HG03457 (cell line): Measurements from ENCODE around the gene RGS7.

ENCODE experiments used
- ATAC-seq: cut with Tn5 transposase; IDR thresholded peaks from one replicate; pipeline ENCODE4 v1.9.1; 2021; ENCODE audit warnings: moderate number of reproducible peaks; ENCODE audit not compliant: unreplicated experiment

RGS7 gene

DNA sequence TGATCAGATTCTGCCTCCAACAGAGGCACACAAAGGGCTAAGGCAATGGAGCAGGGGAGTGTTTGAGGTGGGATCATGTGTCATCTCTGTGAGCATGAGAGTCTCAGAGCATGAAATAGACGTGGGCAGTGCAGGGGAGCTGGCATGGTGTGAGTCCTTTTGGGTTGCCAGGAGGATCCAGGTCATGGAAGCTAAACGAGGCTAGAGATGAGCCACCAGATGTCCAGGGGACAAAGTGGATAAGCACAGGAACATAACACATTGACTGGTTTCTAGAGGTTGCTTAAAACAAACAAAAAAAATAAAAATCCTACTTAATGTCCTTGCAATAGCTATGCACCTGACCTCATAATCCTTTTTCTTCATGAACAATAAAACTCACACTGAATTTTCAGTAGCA lies 490.3 kb downstream of the RGS7 start:
- no peak for ATAC-seq

DNA sequence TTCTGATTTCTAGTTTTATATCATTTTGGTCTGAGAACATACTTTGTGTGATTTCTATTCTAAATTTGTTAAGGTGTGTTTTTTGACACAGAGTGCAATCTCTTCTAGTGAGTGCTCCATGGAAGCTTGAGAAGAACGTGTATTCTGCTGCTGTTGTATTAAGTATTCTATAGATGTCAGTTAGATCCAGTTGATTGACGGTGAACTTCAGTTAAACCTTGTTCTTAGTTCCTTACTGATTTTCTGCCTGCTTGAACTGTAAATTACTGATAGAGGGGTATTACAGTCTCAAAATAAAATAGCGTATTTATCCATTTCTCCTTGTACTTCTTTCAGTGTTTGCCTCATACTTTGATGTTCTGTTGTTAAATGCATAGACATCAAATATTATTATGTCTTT lies 497.0 kb downstream of the RGS7 start:
- no peak for ATAC-seq

DNA sequence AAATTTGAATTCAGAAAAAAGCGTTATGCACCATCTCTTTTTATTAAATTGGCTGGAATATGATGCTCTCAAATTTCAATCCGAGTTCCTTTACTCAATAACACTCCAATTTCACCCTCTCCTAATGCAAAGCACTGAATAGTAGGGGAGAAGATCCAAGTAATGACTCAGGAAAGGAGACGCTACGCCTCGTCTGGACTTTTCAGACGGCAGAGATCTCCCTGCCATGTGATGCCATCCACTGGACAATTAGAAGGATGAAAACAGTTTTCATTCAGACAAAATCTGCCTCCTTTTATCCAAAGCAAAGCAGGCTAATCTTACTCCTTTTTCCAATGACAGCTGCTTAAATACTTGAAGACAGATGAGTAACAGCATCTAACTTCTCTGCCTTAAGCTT lies 502.6 kb downstream of the RGS7 start:
- ATAC-seq: no peak

DNA sequence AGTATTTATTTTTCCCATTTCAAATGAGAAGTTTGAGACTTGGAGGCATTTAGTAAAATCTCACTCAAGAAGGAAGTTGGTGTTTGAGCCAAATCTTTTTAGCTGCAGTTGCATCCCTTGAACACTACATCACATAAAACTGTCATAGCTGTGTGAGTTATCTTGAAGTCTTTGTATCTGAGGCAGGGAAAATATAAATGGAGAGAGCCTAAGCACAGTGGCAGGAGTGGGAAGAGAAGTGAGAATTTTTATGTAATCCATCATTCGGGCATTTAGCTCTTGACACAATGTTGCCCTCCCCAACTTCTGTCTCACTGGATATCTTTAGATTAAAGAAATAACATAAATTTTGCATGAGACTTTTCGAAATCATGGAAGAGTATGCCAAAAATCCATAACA lies 509.7 kb downstream of the RGS7 start:
- ATAC-seq: no peak

DNA sequence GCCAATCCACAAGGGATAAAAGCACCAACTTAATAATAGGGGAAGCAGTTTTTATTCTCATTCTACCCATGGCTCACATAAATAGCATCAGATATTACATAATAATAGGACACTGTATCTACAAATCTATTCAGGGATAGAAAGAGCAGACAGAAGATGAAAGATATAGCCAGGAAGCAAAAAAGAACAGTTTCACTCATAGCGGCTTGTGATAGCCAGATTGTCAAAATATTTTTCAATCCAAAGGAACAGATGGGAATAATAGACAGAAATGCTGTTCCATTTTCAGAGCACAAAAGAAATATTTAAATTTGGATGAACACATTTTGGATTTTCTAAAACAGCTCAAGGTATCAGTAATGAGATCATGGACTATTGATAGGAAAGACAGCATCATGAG lies 512.5 kb downstream of the RGS7 start:
- no peak for ATAC-seq

DNA sequence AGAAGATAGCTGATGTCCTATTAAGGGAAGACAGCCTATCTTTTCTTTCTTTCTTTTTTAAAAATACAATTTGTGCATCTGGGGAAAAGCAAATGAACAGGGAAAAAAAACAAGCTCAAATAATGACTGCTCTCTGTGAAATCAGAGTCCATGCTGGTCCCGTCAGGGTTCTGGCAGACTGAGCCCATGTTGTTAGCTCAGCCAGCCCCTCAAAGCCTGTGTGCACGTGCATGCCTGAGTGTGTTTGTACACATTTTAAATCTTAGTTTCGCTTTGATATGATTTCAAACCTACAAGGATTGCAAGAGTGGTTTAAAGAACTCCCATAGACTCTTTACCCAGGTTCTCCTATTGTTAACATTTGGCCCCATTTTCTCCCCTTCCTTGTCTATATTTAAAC lies 513.2 kb downstream of the RGS7 start:
- ATAC-seq: no peak

DNA sequence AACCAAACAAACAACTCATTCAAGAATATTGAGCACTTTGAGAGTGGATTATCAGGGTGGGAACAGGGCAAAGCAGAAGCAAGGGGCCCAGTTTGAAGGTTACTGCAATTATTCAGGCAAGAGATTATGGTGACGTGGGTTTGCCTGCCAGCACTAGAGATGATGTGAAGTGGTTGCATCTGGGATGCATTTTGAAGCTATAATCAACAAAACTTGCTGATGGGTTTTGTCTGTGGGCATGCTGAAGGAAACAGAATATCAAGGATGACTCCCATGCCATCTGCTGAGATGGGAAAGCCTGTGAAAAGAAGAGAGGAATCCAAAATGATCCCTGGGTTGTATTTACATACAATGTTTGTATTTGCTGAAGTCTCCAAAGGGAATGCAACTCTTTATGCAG lies 520.7 kb downstream of the RGS7 start:
- no peak for ATAC-seq

DNA sequence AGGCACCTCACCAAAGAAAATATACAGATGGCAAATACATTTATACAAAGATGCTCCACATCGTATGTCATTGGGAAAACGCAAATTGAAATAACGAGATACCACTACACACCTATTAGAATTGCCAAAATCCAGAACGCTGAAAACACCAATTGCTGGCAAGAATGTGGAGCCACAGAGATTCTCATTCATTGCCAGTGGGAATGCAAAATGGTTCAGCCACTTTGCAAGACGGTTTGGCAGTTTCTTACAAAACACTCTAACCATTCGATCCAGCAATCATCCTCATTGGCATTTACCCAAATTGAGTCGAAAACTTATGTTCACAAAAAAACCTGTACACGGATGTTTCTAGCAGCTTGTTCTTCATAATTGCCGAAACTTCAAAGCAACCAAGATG lies 521.7 kb downstream of the RGS7 start:
- ATAC-seq: no peak

DNA sequence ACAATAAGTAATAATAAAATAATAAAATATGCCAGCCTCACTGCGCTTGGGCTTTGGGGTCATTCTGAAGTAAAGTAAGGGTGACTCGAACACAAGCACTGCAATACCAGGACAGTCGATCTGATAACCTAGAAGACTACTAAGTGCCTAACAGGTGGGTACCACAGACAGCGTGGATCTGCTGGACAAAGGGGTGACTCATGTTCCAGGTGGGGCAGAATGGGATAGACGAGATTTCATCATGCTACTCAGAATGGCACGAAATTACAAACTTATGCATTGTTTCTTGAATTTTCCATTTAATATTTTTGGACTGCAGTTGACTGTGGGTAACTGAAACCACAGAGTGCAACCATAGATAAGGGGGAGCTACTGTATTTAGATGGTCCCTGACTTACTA lies 523.9 kb downstream of the RGS7 start:
- no peak for ATAC-seq

DNA sequence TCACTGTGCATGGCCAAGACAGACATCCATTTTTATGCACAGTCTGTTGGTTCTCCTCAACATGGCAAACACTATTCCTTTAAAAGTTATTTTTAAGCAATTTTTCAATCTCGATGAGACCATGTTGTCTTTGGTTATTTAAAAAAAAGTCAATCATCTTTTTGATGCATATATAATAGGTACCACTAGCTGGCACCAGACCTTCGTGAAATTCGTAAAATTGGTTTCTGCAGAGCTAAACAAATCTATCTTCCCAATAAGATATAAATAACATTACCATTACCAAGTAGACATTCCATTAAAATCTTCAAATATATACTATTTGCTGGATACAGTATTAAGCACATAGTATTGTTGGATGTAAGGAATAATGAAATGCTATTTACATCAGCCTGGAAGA lies 525.1 kb downstream of the RGS7 start:
- no peak for ATAC-seq

DNA sequence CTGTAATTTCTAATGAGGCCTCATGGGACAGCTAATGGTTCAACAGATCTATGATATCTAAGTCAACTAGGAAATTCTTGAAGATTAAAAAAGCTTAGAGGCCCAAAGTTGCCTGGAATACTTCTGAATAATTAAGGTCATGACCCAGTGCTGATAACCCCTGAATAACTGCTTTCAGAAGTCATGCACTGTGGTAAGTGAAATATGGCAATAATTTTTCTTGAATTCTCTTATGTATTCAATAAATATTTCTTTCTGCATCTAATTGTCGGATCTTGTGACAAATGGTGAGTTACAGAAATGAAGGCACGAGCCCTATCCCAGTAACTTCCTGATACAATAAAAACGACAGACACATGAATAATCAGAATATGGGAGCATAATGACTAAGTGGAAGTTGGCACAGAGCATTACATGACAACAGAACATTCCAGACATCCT lies 525.8 kb downstream of the RGS7 start:
- no peak for ATAC-seq

DNA sequence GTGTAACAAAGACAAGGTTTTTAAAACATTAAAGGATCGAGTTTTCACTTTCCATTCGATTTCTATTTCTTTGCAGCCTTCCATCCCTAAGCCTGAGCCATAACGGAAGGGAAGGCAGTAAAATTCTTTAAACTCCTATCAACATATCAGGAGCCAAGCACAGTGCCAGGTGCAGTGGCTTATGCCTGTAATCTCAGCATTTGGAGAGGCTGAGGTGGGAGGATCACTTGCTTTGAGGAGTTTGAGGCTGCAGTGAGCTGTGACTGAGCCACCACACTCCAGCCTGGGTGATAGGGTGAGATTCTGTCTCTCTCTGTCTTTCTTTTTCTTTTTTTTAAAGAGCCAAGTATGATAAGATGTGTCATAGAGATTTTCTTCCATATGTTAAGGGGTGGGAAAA lies 527.5 kb downstream of the RGS7 start:
- no peak for ATAC-seq

DNA sequence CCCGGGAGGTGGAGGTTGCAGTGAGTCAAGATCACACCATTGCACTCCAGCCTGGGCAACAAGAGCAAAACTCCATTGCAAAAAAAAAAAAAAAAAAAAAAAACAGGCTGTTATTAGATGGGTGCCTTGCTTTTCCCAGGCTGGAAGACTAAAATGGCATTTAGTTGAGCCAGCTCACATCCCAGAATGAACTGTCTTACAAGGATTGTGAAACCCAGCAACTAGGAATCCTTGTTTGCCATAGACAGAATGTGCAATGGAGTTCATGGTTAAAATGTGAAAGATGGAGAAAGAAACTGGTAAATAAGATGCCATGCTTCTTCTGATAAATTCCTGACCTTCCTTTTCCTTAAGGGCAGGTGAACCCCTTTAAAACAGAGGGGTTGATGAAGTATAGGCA lies 529.2 kb downstream of the RGS7 start:
- ATAC-seq: no peak

DNA sequence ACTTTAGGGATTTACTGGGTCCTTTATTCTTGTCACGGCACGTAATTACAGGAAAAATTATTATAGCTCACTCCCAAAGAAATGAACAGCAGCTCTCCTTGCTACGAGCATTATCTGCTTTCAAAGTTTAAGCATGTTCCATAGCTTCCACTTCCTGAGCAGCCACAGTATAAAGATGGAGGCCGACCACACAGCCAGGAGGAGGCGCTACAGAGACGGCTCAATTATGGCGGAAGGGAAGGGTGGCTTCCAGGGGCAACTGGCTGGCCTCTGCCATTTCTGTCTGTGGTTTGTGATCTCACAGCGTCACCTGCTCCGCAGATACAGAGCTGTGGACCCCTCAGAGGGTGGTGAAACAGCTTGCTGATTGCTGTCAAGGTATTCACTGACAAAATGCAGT lies 532.8 kb downstream of the RGS7 start:
- no peak for ATAC-seq

DNA sequence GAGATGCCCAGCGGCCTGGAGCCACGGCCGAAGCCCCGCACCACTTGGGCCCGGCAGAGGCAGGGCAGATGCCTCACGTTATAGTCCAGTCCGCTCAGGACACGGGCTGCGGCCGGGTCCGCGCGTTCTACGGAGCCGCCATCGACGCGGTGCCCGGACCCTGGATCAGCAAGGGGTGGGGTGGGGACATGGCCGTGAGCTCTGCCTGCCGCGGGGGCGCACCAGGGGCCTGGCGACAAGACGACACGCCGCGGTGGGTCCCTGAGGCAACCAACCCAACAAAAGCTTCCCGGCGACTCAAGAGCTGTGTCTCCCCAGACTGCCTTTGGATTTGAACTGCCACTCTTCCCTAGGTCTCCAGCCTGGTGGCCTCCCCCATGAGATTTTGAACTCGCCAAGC lies 533.6 kb downstream of the RGS7 start:
- ATAC-seq: no peak

DNA sequence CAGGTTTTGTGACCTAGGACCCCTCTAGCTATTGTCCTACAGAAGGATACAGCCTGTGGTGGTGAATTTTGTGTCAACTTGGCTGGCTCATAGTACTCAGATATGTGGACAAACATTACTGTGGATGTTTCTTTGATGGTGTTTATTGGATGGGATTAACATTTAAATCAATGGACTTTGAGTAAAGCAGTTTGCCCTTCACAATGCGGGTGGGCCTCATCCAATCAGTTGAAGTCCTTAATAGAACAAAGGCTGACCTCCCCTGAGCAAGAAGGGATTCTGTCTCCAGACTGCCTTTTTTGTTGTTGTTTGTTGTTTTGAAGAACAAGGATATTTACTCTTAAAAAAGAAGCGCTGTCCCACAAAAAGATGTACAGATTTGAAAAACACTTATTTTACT lies 535.1 kb downstream of the RGS7 start:
- ATAC-seq: no peak

DNA sequence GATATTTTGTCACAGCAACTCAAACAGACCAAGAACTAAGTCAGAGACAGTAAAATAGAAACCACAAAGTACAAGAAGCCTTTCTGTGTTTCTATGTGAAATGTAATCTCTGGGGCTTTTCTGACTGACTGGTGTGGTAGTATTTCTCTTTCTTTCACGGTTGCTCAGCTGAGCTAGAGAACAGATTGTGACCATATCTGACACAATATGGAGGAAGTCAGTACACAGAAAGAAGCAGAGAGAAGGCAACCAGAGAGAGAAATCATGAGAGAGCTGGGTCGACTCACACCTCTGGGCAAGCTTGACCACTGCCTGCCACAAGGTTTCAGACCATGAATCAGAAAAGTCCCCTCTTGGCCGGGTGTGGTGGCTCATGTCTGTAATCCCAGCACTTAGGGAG lies 536.2 kb downstream of the RGS7 start:
- peak; percentile 72 for ATAC-seq

DNA sequence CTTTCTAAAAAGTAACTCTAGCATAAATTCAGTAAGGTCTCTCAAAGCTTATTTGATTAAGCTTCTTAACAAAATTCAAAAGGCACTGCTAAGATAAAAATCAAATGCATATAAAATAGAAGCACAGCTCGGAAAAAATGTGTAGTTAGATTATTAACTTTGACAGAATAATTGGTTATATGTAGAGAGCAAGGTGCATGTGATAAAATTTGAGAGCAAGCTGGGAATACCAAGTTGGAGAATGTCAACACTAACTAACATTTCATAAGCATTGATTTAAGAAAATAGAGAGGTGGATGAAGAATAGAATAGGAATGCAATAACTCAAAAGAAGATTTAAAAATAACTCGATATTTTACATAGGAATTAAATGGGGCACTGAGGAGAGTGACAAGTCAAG lies 540.5 kb downstream of the RGS7 start:
- no peak for ATAC-seq

DNA sequence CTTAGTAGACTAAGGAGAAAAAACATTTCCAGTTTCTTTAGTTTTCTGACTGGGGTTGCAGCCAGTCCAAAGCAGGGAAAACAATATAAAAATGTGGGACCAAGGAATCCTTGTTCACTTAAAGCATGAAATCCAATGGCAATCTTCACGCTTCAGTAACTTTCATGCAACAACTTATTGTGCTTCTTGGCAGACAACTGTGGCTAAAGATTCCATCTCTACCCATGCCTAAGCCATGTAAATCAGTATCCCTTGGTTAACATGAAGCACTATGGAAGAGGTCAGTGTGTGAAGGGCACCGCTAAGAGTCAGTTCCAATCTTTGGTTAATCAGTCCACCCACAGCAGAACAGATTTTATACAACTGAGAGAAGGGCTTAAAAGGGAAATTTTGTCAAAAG lies 543.3 kb downstream of the RGS7 start:
- no peak for ATAC-seq

DNA sequence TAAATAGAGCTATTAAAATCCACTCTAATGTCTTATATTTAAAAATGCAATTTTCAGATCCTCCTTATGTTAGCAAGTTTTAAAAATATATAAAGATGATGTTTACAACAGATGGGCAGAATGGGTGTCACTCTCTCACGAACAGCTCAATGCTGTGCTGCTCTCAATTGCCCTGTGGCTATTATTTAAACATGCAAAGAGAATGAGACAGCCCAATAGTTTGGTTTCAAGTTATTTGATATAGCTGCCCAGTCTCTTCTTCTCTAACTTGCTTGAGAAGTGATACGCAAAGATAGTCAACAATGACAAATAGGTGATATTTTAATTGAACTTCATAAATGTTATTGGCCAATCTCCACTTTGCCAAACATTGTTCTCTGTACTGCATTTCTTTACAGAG lies 545.7 kb downstream of the RGS7 start:
- ATAC-seq: no peak

DNA sequence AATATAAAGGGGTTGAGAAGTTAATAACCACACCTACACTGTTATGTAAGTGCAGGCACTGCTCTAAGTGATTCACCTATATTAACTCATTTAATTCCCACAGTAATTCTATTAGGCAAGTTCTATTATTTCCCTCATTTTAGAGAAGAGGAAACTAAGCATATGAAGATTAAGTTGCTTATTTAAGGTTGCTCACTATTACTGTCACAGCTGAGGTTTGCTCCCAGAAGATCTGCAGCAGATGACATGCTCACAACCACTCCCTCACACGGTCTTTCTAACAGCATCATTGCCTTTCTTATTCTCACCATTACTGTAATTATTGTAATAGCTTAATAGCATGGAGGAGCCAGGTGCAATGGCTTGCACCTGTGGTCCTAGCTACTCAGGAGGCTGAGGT lies 548.6 kb downstream of the RGS7 start:
- no peak for ATAC-seq

DNA sequence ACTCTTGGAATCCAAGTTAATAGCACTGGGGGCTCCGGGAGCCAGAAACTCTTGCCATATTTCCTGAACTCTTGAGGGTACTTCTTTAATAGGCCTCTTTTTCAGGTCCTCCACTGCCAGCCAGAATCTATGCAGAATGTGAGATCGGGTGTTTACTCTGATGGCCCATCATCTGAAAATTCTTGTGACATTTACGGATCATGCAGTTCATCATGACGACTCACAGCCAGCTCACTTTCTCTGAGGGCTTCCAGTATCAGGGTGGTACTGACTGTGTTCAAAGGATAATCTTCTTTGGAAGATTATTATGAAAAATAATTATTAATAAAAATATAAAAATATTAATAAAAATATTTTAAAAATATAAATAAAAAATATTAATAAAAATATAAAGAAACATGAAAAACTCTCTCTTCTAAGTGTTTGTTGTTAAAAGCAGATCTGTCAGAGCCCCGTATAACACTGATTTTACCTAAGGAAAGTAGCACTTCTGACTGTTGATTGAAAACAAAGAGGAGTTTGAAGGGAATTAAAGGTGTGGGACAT lies 550.7 kb downstream of the RGS7 start:
- no peak for ATAC-seq

DNA sequence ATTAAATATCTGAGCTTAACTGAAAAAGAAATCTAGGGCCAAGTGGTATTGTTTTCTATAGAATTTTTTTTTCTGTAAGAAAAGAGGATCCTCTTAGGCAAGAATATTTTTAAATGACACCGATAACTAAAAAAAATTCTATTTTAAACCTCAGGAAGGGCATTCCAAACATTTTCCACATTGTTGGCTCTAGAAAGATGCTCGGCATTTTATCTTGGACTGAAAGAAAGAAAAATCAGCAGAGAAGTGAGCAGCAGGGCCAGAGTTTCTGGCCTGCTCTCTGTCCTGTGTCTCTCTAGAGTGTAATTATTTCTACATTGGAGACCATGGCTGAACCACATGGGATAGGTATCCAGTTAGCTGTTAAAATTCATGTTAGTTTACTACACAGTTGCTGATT lies 552.5 kb downstream of the RGS7 start:
- no peak for ATAC-seq

DNA sequence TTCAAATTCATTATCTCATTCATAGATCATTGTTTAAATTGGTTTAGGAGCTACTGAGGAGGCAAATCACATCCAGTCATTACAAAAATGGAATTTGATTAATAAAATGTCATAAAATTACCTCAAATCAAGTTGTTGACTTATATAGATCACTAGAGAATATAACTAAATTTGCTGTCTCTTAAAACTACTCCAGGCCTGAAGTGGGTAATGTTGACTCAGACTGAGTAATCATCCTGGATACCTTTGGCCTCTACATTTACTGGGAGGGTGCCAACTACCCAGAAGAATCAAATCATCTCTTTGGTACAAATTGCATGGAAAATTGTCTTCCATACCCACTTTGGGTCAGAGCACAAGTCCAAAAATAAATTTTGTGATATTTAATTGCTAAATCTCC lies 553.9 kb downstream of the RGS7 start:
- no peak for ATAC-seq
